SW 1271 (cell line): ENCODE measurements around the gene CAGE1.

Source experiments
- DNase-seq, 2 experiments: peaks; one replicate each; lab custom pipeline; 2025; lab: John Stamatoyannopoulos, UW

Gene CAGE1

DNA sequence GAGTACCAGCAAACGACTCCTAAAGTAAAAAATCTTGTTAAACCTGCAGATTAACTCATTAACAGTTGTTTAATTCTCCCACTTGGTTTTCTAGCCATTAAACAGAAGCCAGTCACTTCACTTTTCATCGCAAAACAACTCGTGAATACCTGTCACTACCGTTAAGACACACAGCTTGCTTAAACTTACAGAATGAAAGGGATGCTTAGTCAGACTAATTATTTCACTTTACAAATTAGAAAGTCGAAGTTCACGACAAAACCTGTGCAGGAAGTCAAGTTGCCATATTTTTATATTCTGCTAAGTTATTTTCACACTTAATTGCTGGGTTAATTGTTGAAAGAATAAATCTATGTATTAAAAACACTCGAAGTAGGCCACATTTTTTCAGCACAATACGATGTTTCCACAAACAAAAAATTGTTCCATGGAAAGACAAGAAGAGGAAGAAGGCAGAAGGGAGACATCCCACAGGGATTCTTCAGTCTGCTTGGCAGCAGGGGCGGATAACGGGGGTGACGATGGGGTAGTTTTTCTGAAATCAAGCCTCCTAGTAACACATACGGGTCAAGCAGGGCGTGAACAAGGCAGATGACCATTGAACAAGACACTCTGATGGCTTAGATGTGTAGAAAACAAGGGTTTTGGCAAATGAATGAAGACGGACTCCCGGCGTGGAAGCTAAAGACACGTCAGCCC, 77.5 kb downstream of the CAGE1 start:
- peak in 1 of 2 experiments; percentile 54 for DNase-seq

DNA sequence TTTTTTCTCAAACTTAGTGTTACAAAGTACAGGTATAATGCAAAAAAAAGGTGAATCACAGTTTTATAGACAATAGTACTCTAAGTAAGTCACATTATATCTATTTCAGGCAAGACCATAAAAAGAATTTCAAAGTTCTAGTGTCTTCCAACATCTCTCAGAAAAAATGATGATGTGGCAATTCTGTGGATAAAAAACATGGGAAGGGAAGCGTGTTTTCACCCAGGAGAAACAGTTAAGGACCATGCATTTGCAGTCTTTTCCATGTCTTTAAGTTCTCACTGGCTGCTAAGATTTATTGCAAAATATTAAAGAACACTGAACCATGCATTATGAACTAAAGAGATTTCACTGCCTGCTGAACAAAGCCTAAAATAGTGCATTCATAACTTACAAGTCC, 78.4 kb downstream of the CAGE1 start:
- no peak for DNase-seq

DNA sequence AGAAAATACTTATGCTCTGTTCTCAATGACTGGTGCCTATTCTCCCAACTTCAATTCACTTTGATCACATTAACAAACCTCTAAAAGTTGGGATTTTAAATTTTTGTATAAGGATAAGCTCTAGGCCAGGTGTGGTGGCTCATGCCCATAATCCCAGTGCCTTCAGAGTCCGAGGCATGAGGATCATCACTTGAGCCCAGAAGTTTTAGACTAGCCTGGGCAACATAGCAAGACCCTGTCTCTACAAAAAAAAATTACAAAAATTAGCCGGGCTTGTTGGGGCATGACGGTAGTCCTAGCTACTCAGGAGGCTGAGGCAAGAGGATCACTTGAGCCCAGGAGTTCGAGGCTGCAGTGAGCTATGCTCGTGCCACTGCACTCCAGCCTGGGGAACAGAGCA, 80.5 kb downstream of the CAGE1 start:
- no peak for DNase-seq

DNA sequence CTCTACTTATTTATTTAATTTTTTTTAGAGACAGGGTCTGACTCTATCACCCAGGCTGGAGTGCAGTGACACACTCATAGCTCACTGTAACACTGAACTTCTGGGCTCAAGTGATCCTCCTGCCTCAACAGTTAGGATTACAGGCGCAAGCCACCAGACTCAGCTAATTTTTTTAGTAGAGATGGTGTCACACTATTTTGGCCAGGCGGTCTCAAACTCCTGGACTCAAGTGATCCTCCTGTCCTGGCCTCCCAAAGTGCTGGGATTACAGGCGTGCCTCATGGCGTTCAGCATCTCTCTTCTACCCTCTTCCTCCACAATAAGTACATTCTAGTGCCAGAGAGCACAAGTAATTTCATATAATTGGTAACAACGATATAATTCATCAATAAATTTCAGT, 82.0 kb downstream of the CAGE1 start:
- DNase-seq: no peak

DNA sequence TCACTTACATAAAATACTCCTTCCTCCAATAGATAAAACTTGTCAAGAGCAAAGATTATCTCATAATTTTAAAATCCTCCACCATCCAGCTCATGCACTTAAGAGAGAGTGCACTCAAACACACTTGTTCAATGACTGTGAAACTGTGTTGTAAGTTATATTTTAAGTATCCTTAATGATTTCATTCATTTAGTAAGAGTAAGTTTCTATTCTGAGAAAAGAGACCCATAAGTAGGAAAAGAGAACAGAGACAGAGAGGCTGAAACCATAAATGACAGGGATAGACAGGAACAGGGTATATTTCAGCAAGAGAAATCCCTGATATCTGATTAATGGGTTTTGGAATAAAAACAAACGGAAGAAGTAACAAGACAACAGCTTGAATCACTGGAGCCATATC, 84.7 kb downstream of the CAGE1 start:
- DNase-seq: no peak

DNA sequence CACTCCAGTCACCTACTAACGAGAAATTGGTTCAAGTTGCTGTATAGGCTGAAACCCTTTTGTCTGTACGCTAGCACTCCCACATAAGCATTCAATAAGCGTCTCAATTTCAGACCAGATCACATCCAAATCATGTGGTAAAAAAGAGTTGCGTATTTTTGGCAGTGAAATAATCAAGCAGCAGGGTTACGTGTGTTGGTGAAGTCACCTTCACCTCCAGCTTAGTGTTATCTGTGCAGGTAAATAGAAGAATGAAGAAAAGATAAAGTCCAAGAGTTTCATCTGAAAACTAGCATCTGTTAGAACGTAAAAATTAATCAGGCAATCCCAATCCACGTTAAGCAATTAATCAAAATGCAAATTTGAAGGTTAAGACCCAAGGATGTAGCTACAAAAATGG, 87.8 kb downstream of the CAGE1 start:
- no peak for DNase-seq

DNA sequence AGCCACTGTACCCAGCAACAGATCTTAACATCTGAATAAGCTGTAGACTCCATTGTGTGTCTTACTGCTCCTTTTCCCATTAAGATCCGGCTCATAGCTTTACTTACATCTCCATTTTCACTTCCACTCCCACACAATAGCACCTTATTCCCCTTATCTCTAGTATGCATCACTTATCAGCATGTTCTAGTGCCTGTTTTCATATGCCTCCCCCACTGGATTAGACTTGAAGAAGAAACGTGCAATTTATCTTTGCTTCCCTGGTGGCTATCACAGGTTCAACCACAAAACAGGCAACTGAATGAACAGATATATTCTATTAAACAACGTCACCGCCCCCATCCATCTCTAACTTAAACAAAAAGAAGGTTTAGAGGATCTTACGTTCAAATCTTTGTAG, 88.6 kb downstream of the CAGE1 start:
- DNase-seq: no peak

DNA sequence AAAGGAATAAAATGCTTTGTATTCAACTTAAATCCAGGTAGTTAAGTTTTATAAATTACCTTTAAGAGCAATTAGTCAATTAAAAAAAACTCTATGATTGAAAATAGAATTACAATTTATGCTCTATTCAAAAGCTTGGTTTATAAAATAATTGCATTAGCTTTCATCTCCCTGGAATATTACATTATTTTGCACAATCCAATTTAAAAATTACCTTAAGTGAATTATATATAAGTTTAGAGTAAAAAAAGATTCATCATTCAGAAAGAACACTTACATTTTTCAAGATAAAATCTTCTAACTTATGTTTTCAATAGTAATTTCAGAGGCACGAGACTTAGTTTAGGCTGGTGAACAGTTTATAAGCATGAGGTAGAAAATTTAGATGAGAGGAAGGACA, 91.4 kb downstream of the CAGE1 start:
- no peak for DNase-seq

DNA sequence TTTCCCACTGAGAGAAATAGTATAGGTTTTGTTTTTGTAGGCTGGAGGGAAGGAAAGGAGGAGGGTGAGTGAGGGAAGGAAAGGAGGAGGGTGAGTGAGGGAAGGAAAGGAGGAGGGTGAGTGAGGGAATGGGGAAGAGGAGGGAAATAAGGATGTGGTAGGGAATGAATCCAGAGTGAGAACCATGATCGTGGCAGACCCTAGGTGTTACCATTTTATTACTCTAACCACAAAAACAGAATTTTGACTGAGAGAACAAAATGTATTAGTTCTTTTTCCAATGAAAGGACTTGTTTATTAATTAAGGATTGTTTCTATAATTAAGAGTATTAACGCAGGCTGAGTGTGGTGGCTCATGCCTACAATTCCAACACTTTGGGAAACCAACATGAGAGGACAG, 92.9 kb downstream of the CAGE1 start:
- no peak for DNase-seq

DNA sequence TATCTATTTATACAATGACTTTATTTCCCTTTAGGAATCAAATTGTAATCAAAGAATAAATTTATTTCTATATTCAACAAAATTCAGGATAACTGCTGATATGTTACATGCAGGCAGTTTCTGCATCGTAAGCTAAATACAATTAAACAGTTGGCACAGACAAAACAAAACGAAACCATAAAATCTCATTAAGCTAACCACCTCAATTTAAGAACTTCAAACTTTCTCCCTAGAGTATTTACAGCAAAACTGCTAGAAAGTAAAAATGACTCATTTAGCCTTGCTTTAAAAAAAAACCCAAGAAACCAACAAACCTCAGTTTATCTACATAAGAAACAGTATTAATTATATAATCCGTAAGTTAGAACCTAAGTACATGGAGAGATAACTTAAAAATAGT, 93.6 kb downstream of the CAGE1 start:
- DNase-seq: no peak

DNA sequence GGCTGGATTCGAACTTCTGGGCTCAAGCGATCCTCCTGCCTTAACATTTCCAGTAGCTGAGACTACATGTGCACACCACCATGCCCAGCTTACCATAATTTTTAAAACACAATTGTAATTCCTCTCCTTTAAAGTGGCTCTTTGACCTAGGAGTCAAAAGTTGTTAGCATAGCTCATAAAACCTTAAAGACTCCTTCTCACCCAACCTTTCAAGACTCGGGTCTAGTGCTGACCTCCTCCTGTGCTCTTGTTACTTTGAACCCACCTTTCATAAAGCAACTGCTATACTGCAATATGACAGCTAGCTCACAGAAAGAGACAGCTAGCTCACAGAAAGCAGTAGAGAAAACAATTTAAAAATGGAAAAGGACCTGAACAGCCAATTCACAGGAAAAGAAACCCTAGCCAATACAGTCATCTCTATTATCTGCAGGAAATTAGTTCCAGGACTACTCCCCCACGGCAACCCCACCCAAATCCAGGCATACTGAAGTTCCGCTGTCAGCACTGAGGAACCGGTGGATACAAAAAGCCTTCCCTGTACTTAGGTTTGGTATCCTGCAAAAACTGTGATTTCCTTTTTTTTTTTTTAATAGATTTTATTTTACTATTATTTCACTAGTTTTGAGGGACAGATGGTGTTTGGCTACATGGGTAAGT, 96.8 kb downstream of the CAGE1 start:
- DNase-seq: no peak

DNA sequence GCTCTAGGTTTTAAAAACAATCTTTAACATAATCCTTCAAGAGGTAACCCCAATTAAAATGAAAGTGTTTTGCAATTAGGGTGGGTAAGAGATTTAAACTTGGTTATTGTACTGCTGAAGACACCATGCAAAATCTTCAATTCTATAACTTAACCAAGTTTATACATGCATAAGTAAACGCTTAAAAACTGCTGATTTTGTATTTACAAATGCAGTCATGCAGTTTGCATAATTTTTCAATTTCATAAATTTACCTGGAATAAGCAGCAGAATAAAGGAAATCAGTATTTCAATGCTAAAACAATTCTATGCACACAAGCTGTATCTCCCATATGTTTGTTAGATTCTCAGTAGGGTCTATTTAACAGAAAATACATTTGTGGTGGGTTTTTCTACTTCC, 99.5 kb downstream of the CAGE1 start:
- no peak for DNase-seq

DNA sequence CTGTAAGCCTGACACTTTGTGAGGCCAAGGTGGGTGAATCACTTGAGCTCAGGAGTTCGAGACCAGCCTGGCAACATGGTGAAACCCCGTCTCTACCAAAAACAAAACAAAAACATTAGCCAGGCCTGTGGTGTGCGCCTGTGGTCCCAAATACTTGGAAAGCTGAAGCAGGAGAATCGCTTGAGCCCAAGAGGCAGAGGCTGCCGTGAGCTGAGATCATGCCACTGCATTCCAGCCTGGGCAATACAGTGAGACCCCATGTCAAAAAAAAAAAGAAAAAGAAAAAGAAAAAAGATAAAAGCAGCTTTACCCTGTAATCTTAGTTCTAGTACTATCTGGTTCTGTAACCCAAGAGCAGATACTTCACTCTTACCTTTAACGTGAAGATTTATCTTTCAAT, 104.1 kb downstream of the CAGE1 start:
- no peak for DNase-seq

DNA sequence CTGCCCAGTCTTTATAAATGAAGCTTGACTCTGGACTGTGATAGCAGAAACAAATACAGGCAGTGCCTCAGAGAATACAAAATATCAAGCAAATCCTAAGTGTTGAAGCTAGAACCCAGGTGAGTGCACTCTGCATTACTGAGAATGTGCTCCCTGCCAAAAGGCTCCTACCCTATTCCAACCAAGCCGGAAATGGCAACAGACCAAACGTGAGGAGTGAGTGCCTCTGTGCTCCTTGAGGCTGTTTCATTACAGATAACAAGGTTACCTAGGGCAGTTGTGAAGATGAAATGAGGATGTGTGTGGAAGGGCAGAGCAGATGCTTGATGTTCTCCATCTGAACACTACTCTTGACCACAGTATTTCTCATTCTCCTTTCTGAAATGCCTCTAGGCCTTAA, 105.9 kb downstream of the CAGE1 start:
- DNase-seq: no peak

DNA sequence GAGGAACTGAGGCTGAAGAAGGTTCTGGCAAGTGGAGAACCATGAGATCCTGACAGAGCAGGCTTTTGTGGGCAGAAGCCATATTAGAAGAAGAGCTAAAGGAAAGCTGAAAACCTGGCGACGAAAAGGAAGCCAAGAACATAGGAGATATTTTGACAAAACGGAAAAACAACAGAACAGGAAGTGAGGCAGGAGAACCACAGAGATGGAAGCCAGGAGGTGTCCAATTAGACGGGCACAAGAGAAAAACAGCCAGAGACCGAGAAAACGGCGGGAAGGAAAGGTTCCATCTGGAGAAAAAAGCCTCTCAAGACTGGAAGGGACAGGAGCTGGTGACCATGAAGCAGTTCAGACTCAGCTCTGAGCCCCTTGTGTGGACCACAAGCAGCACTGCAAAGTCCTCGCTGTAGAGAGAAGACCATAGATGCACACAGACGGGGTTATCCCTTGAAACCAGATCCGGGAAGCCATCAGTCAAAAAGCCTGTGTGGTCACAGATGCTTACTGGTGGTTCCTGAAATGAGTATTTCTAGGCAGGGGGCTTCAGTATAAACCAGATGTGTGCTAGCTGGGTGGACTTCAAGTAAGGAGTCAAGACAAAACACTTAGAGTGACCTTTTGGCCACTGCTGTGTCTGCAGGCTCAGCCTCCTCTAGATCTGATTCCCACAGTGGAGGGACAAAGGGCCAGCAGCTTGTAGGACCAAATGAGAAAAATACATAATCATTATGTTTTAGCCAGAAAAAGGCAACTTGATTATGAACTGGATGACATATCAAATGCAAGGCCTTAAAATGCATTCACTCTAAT, 107.2 kb downstream of the CAGE1 start:
- DNase-seq: no peak
